Astrocyte of the cerebellum (primary cell): ENCODE data around the gene TBX21.
"Not testable (repeated sequence)": the region's sequence is repeated elsewhere in the genome, so short reads cannot be mapped to it uniquely, and the experiment has no call there.

Source experiments
- DNase-seq: peaks from one replicate; pipeline ENCODE4 v3.0.0-alpha.2; 2011; ENCODE audit warnings: low read depth
- H3K4me3 ChIP-seq: 2 replicates; pipeline ENCODE4 v1.5.1; 2011; ENCODE audit warnings: mild to moderate bottlenecking, low read depth, low read length, moderate library complexity
- CTCF ChIP-seq: IDR thresholded peaks from 2 replicates; pipeline ENCODE4 v1.5.1; 2012; ENCODE audit warnings: low read length, low read depth, moderate library complexity, mild to moderate bottlenecking; ENCODE audit errors: missing control alignments
- in situ Hi-C: cut with HindIII; loops from 2 replicates; pipeline ENCODE4 v1.10.0; 2017; ENCODE audit warnings: low sequenced_read_pairs

The TBX21 gene

GRCh38 chr17:47757386-47757785, 24.4 kb downstream of the TBX21 start:
- no peak for DNase-seq
- in situ Hi-C loops, result no loop called here
- H3K4me3 ChIP-seq, result no peak overlapping the region
- TF ChIP-seq CTCF, result no peak

DNA sequence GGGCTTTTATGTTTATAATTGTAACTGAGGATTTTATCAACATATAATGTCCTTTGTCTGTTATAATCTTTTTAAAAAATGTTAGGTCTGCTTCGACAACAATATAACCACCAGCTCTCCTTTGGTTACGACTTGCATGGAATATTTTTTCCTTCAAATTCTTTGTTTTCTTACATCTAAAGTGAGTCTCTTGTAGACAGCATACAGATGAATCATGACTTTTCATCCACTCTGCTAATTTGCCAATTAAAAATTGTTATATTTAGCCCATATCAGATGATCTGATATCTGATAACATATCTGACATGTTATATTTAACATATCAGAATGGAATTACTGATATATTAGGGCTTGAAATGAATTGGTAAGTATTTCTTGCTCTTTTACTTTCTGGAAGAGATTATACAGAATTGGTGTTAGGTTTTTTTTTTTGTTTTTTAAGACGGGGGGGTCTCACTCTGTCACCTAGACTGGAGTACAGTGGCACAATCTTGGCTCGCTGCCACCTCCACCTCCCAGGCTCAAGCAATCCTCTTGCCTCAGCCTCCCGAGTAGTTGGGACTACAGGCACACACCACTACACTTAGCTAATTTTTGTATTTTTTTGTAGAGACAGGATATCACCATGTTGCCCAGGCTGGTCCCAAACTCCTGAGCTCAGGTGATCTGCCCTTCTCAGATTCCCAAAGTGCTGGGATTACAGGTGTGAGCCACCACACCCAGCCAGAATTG, 27.5 kb downstream of the TBX21 start:
- in situ Hi-C loops, result no loop called here
- TF ChIP-seq CTCF, result no peak
- no peak overlapping the region for H3K4me3 ChIP-seq
- no peak for DNase-seq

DNA sequence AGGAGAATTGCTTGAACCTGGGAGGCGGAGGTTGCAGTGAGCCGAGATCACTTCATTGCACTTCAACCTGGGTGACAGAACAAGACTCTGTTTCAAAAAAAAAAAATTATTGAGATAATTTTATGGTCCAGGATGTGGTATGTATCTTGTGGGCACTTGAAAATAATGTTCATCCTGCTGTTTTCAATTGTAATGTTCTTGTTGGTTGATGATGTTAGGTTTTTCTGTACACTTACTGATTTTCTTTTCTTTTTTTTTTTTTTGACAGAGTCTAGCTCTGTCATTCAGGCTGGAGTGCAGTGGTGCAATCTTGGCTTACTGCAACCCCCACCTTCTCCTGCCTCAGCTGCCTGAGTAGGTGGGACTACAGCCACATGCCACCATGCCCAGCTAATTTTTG, 29.7 kb downstream of the TBX21 start:
- no peak for DNase-seq
- in situ Hi-C loops, result no loop called here
- H3K4me3 ChIP-seq, result no peak overlapping the region
- TF ChIP-seq CTCF, result no peak

GRCh38 chr17:47763913-47764582, 31.0 kb downstream of the TBX21 start:
- in situ Hi-C loops, result no loop called here
- no peak overlapping the region for H3K4me3 ChIP-seq
- DNase-seq, result no peak
- no peak for TF ChIP-seq CTCF

DNA sequence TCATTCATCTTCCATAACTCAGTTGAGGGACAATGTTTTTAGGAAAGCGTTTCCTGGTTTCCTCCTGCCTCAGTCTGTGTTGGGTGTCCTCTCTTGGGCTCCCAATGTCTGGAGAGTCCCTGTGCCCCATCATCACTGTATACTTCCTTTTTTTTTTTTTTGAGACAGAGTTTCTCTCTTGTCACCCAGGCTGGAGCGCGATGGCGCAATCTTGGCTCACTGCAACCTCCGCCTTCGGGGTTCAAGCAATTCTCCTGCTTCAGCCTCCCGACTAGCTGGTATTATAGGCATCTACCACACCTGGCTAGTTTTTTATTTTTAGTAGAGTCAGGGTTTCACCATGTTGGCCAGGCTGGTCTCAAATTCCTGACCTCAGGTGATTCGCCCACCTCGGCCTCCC, 40.6 kb downstream of the TBX21 start:
- in situ Hi-C loops, H3K4me3 ChIP-seq, DNase-seq: not testable (repeated sequence)

- no peak for TF ChIP-seq CTCF
- in situ Hi-C loops, result no loop called here
- DNase-seq, result no peak
- H3K4me3 ChIP-seq, result no peak overlapping the region
These were observed 41.3 kb downstream of the TBX21 start for GRCh38 chr17:47774331-47774730.

DNA sequence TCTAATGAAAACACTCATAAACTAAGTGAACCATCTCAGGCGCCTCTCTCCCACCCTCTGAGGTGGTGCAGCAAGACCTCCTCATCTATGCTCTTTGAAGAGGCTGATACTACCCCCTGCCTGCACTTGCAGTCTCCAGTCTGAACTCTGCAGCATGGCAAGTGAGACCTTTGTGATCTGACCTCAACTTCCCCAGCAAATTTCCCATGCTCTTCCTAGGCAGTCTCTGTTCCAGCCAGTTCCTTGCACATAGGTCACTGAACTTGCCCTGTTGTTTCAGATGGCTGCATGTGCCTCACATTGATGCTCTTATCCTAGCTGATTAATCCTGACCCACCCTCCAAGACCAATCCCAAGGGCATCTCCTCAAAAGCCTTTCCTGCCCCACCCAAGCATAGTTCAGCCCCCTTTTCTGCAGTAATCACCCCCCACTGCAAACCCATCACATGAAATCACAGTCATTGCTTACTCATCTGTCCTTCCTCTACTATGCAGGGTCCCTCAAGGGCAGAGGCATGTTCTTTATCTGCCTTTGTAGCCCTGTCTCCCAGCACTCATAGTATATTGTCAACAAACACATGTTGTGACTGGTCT, 42.0 kb downstream of the TBX21 start:
- no peak for TF ChIP-seq CTCF
- no peak overlapping the region for H3K4me3 ChIP-seq
- no peak for DNase-seq
- in situ Hi-C loops, result no loop called here
